Keratinocyte (primary cell): ENCODE measurements around the gene NOM1. TPM values are rescaled to one million over a fixed set of nuclear protein-coding genes. Genes with fewer than 3 reads are reported as not detected.

Experiments used
- DNase-seq: peaks from one replicate; pipeline ENCODE4 v3.0.0-alpha.2; 2011; ENCODE audit warnings: low read depth, missing footprints, low spot score
- FAIRE-seq: peaks from 2 replicates; lab custom pipeline; 2011; peaks lifted over from hg19 to GRCh38; lab: Jason Lieb, UNC
- H2AFZ ChIP-seq: 2 replicates; pipeline ENCODE4 v1.6.0; 2012; ENCODE audit warnings: low read length, control low read depth, inconsistent platforms; ENCODE audit not compliant: control insufficient read depth
- H3K27ac ChIP-seq: 2 replicates; pipeline ENCODE4 v1.5.1; 2011; ENCODE audit warnings: low read length; ENCODE audit not compliant: control insufficient read depth, insufficient read depth
- H3K27me3 ChIP-seq: 3 replicates; pipeline ENCODE4 v1.6.0; 2011; ENCODE audit warnings: low read length; ENCODE audit not compliant: control insufficient read depth, insufficient read depth; ENCODE audit errors: extremely low read depth
- H3K36me3 ChIP-seq, 2 experiments: 2 replicates in 1 of 2; 3 replicates in 1 of 2; pipeline ENCODE4 v1.5.1; 2011; ENCODE audit warnings: low read length in 2 of 2, mild to moderate bottlenecking in 1 of 2; ENCODE audit not compliant: control insufficient read depth in 2 of 2, insufficient read depth in 2 of 2; ENCODE audit errors: extremely low read depth in 1 of 2
- H3K4me1 ChIP-seq: 3 replicates; pipeline ENCODE4 v1.5.1; 2011; ENCODE audit warnings: low read length; ENCODE audit not compliant: control insufficient read depth, insufficient read depth; ENCODE audit errors: extremely low read depth
- H3K4me2 ChIP-seq: 3 replicates; pipeline ENCODE4 v1.6.0; 2011; ENCODE audit warnings: low read depth, low read length; ENCODE audit not compliant: control insufficient read depth, insufficient read depth; ENCODE audit errors: extremely low read depth
- H3K4me3 ChIP-seq, 3 experiments: fragments of 200-600 bp in 1 of 3; sonication (generic) in 1 of 3; 2 replicates in 2 of 3; 3 replicates in 1 of 3; pipeline ENCODE4 v1.5.1; 2011 to 2016; ENCODE audit warnings: low read length in 3 of 3, mild to moderate bottlenecking in 3 of 3, control low read depth in 2 of 3, inconsistent platforms in 1 of 3, low read depth in 1 of 3, mixed read lengths in 1 of 3, mixed run types in 1 of 3, moderate library complexity in 1 of 3; ENCODE audit not compliant: control insufficient read depth in 2 of 3, insufficient read depth in 2 of 3; ENCODE audit errors: extremely low read depth in 1 of 3
- H3K79me2 ChIP-seq: 2 replicates; pipeline ENCODE4 v1.6.0; 2012; ENCODE audit warnings: low read length; ENCODE audit not compliant: control insufficient read depth, insufficient read depth
- H3K9ac ChIP-seq: 3 replicates; pipeline ENCODE4 v1.6.0; 2011; ENCODE audit warnings: low read length; ENCODE audit not compliant: control insufficient read depth, insufficient read depth; ENCODE audit errors: extremely low read depth
- H3K9me1 ChIP-seq: 3 replicates; pipeline ENCODE4 v1.6.0; 2011; ENCODE audit warnings: low read length; ENCODE audit not compliant: control insufficient read depth, insufficient read depth; ENCODE audit errors: extremely low read depth
- H3K9me3 ChIP-seq: 2 replicates; pipeline ENCODE4 v1.5.1; 2012; ENCODE audit warnings: low read depth, low read length; ENCODE audit not compliant: control insufficient read depth
- H4K20me1 ChIP-seq: 3 replicates; pipeline ENCODE4 v1.6.0; 2011; ENCODE audit warnings: low read length; ENCODE audit not compliant: control insufficient read depth, insufficient read depth; ENCODE audit errors: extremely low read depth
- EZH2 ChIP-seq: IDR thresholded peaks from one replicate; pipeline ENCODE4 v1.6.1; 2012; ENCODE audit warnings: inconsistent platforms, mild to moderate bottlenecking, low read length, moderate library complexity
- dilution Hi-C: fragments of 300-500 bp; cut with MboI; formaldehyde crosslinking; loops from one replicate; pipeline ENCODE4 v1.7.0; 2020; ENCODE audit warnings: low sequenced_read_pairs; ENCODE audit not compliant: extremely low pct_ligation_motif_present
- polyA plus RNA-seq, 5 experiments: library from polyadenylated mRNA; depleted of rRNA in 3 of 5; stranded (reverse) in 3 of 5; stranded (forward) in 1 of 5; unstranded in 1 of 5; fragments of >200 nt; gene quantifications; 1 replicate in 1 of 5; 2 replicates in 3 of 5; 3 replicates in 1 of 5; pipeline versions ENCODE4 v1.2.1 to v1.2.3, GENCODE V29; 2011 to 2012; ENCODE audit warnings: missing spikeins in 2 of 5, low read depth in 1 of 5, low replicate concordance in 1 of 5
- TF ChIP-seq, protein P1 (sequence below), 3 experiments: IDR thresholded peaks in 1 of 3; conservative IDR thresholded peaks in 1 of 3; optimal IDR thresholded peaks in 1 of 3; 2 replicates in 2 of 3; 3 replicates in 1 of 3; pipeline versions ENCODE3 to v1.5.1; 2011; ENCODE audit warnings: low read length in 3 of 3, mild to moderate bottlenecking in 3 of 3, moderate library complexity in 2 of 3, control low read depth in 1 of 3, inconsistent platforms in 1 of 3; ENCODE audit not compliant: insufficient read depth in 2 of 3; ENCODE audit errors: extremely low read depth in 1 of 3

NOM1 gene
- polyA plus RNA-seq, 1 donor (not counting 4 experiments of a cell fraction or from before 2014, with no cell fraction given): 17.1 TPM

DNA sequence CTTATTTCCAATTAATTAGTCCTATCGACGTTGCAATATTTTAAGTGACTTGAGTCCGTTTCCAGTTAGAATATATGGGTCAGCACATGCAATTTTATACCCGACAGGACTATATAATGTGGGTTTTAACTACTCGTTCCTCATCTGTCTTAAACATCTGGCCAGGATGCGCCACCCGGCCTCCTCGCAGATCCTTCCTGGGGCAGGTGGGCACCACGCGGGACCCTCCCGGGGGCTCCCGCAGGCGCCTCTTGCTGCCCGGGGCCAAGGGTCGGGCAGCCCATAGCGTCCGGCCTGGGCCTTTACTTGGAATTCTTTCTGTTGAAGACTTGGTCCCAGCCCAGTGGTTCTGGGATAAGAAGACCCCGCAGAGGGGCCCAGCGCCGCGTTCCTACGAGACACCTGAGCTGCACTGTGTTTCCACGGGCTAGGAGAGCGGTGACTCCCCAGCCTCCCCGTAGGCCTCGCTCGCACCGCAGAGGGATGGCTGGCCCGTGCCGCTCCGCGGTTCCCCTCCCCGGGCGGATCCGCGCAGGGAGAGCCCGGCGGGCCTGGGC is 71.1 kb downstream of the NOM1 start:
- Histone ChIP-seq H3K9ac (no peak overlapping the region), H2AFZ (no peak overlapping the region), H3K79me2 (no peaks in the 10 kb centered on the region), H3K4me1 (peaks cover 9% of the 10 kb centered on the region), H3K4me2 (peak overlapping the region; percentile 66), H3K27me3 (peaks cover 79% of the 10 kb centered on the region), H3K36me3 (no peaks in the 10 kb centered on the region), H3K27ac (no peak overlapping the region), H3K4me3 (peak overlapping the region in 1 of 3 experiments; percentile 33), H3K9me1 (no peaks in the 10 kb centered on the region), H3K9me3 (no peaks in the 10 kb centered on the region), H4K20me1 (no peaks in the 10 kb centered on the region)
- dilution Hi-C loops: no loop called here
- TF ChIP-seq EZH2: peak; percentile 83
- TF ChIP-seq, protein P1, sequence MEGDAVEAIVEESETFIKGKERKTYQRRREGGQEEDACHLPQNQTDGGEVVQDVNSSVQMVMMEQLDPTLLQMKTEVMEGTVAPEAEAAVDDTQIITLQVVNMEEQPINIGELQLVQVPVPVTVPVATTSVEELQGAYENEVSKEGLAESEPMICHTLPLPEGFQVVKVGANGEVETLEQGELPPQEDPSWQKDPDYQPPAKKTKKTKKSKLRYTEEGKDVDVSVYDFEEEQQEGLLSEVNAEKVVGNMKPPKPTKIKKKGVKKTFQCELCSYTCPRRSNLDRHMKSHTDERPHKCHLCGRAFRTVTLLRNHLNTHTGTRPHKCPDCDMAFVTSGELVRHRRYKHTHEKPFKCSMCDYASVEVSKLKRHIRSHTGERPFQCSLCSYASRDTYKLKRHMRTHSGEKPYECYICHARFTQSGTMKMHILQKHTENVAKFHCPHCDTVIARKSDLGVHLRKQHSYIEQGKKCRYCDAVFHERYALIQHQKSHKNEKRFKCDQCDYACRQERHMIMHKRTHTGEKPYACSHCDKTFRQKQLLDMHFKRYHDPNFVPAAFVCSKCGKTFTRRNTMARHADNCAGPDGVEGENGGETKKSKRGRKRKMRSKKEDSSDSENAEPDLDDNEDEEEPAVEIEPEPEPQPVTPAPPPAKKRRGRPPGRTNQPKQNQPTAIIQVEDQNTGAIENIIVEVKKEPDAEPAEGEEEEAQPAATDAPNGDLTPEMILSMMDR (optimal IDR thresholded peaks at IDR 0.05 in 1 of 3, IDR thresholded peaks at IDR 0.05 in 1 of 3, conservative IDR thresholded peaks at IDR 0.05 in 1 of 3; ENCODE audit: extremely low read depth in 1 of 3, insufficient read depth in 2 of 3, low read length in 3 of 3): no peak
- FAIRE-seq (no peak), DNase-seq (no peak)

DNA sequence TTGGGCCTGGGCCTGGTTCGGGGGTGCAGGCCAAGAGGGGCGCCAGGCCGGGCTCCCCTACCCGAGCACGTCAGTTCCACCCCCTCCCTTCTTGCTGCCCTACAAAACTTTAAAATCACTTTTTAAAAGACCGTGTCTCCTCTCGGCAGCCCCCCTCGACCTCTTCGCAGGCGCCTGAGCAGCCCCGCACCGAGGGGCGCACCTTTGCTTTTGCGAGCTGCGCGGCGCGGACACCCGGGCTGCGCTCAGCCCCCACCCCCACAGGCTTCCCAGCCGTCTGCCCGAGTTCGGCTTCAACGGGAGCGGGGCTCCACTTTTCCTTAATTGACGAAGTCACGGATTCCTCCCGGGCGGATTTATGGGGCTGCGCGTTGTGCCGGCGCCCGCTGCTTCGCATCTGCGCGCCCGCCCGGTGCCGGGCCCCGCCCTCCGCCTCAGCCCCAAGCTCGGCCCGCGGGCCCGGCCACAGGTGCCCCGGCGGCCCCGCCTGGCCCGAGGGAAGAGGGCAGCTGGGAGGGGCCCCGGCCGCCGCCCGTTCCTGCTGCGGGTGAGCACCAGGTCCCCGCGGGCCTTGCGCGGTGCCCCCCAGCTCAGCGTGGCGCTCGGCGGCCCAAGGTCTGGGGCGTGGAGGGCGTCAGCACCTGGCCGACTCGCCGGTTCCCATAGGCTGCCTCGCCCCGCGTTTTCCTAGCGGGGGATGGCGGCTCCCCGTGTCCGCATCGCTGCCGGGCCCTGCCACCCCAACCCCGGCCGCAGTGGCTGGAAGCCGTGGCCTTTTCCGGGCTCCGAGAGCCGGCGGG is 71.8 kb downstream of the NOM1 start:
- no peaks in the 10 kb centered on the region for H3K36me3 ChIP-seq
- no peak for FAIRE-seq
- peak; percentile 14 for TF ChIP-seq EZH2
- TF ChIP-seq, protein P1 (optimal IDR thresholded peaks at IDR 0.05 in 1 of 3, IDR thresholded peaks at IDR 0.05 in 1 of 3, conservative IDR thresholded peaks at IDR 0.05 in 1 of 3; ENCODE audit: extremely low read depth in 1 of 3, insufficient read depth in 2 of 3, low read length in 3 of 3): no peak

More for the DNA sequence above, 71.8 kb downstream of the NOM1 start:
- Histone ChIP-seq H3K9me3 (no peaks in the 10 kb centered on the region), H3K4me3 (peak overlapping the region in 2 of 3 experiments; percentile 34 to 51), H3K4me1 (peaks cover 9% of the 10 kb centered on the region), H3K27ac (no peak overlapping the region), H3K9me1 (no peaks in the 10 kb centered on the region), H3K27me3 (peaks cover 72% of the 10 kb centered on the region), H3K79me2 (no peaks in the 10 kb centered on the region), H3K4me2 (peak overlapping the region; percentile 66), H4K20me1 (no peaks in the 10 kb centered on the region), H2AFZ (no peak overlapping the region), H3K9ac (no peak overlapping the region)
- no peak for DNase-seq
- dilution Hi-C loops: no loop called here
